Upper lobe of right lung (tissue), 1 donor: ENCODE results near the gene GTF3C1. TPM values are rescaled to one million over a fixed set of nuclear protein-coding genes. Genes with fewer than 3 reads are reported as not detected.
A peak's percentile ranks its signal among the peaks of the same experiment; 100 is the strongest.

ENCODE experiments used
- ATAC-seq: fragments of 200-7000 bp; cut with Tn5 transposase; one replicate; pipeline ENCODE4 v1.9.1; 2020; ENCODE audit warnings: mild to moderate bottlenecking, moderate library complexity
- DNase-seq: peaks from one replicate; pipeline ENCODE4 v3.0.0-alpha.2; 2020
- H3K27ac ChIP-seq: fragments of 200-600 bp; one replicate; pipeline ENCODE4 v1.8.0; 2022
- H3K27me3 ChIP-seq: fragments of 200-600 bp; one replicate; pipeline ENCODE4 v1.8.0; 2022; ENCODE audit warnings: mild to moderate bottlenecking
- H3K36me3 ChIP-seq: fragments of 200-600 bp; one replicate; pipeline ENCODE4 v1.8.0; 2022
- H3K4me1 ChIP-seq: fragments of 200-600 bp; one replicate; pipeline ENCODE4 v1.8.0; 2022
- H3K4me3 ChIP-seq: fragments of 200-600 bp; one replicate; pipeline ENCODE4 v1.8.0; 2022; ENCODE audit warnings: mild to moderate bottlenecking
- H3K9me3 ChIP-seq: fragments of 200-600 bp; one replicate; pipeline ENCODE4 v1.8.0; 2022
- intact Hi-C: fragments of 100-400 bp; cut with DNase I; formaldehyde crosslinking; loops from one replicate; pipeline ENCODE4 v1.11.0; 2022
- total RNA-seq: library from RNA; stranded (reverse); fragmentation: NEBNext Ultra II Directional; extraction: Animal tissue kit (Norgen Biotek cat#: 25700); gene quantifications from one replicate; pipeline ENCODE4 v1.2.1, GENCODE V29; 2021
- TF ChIP-seq, protein P1 (sequence below): fragments of 200-600 bp; IDR thresholded peaks from one replicate; pipeline ENCODE4 v1.8.0; 2022; ENCODE audit warnings: antibody characterized with exemption
- donor health status: DM: no; HTN: yes; CAD: no; lungs with severe emphysema.

GTF3C1 gene
- total RNA-seq, 1 donor from 2014 or later = 55.0 TPM

DNA sequence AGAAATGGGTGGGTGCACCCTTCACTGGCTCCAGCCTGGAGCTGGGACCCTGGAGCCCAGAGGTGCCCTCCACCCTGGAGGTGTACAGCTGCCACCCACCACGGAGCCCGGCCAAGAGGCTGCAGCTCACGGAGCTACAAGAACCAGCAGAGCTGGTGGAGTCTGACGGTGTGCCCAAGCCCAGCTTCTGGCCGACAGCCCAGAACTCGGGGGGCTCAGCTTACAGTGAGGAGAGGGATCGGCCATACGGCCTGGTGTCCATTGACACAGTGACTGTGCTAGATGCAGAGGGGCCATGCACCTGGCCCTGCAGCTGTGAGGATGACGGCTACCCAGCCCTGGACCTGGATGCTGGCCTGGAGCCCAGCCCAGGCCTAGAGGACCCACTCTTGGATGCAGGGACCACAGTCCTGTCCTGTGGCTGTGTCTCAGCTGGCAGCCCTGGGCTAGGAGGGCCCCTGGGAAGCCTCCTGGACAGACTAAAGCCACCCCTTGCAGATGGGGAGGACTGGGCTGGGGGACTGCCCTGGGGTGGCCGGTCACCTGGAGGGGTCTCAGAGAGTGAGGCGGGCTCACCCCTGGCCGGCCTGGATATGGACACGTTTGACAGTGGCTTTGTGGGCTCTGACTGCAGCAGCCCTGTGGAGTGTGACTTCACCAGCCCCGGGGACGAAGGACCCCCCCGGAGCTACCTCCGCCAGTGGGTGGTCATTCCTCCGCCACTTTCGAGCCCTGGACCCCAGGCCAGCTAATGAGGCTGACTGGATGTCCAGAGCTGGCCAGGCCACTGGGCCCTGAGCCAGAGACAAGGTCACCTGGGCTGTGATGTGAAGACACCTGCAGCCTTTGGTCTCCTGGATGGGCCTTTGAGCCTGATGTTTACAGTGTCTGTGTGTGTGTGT is 100.9 kb downstream of the GTF3C1 start:
- no peaks in the 10 kb centered on the region for H3K9me3 ChIP-seq
- intact Hi-C loops = no loop called here
- peak; percentile 4 for ATAC-seq
- no peak overlapping the region for H3K27ac ChIP-seq
- peaks cover 18% of the 10 kb centered on the region for H3K4me1 ChIP-seq
- TF ChIP-seq, protein P1, sequence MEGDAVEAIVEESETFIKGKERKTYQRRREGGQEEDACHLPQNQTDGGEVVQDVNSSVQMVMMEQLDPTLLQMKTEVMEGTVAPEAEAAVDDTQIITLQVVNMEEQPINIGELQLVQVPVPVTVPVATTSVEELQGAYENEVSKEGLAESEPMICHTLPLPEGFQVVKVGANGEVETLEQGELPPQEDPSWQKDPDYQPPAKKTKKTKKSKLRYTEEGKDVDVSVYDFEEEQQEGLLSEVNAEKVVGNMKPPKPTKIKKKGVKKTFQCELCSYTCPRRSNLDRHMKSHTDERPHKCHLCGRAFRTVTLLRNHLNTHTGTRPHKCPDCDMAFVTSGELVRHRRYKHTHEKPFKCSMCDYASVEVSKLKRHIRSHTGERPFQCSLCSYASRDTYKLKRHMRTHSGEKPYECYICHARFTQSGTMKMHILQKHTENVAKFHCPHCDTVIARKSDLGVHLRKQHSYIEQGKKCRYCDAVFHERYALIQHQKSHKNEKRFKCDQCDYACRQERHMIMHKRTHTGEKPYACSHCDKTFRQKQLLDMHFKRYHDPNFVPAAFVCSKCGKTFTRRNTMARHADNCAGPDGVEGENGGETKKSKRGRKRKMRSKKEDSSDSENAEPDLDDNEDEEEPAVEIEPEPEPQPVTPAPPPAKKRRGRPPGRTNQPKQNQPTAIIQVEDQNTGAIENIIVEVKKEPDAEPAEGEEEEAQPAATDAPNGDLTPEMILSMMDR = no peak
- H3K36me3 ChIP-seq = no peaks in the 10 kb centered on the region
- H3K27me3 ChIP-seq = peaks cover 20% of the 10 kb centered on the region
- DNase-seq = no peak
- H3K4me3 ChIP-seq = no peak overlapping the region

DNA sequence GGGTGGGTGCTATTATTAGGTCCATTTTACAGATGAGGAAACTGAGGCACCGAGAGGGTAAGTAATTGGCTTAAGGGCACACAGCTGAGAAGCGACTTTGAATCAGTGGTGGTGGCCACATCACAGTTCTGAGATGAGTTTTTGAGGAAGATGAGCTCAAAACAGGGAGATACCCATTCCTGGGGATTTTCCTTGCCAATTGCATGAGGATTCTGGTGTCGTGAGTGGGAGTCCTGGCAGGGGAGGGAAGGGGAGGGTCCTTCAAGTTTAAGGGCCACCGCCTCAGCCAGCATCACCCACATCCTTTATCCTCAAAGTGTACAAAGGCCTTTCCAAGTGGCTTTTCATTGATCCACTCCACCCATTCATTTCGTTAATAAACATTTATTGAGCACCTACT is 102.4 kb downstream of the GTF3C1 start:
- H3K36me3 ChIP-seq = no peaks in the 10 kb centered on the region
- H3K4me3 ChIP-seq = no peak overlapping the region
- intact Hi-C loops = no loop called here
- H3K27ac ChIP-seq = no peak overlapping the region
- no peak for ATAC-seq
- H3K27me3 ChIP-seq = peaks cover 20% of the 10 kb centered on the region
- no peaks in the 10 kb centered on the region for H3K9me3 ChIP-seq
- H3K4me1 ChIP-seq = peaks cover 18% of the 10 kb centered on the region
- no peak for DNase-seq
- TF ChIP-seq, protein P1 = no peak

DNA sequence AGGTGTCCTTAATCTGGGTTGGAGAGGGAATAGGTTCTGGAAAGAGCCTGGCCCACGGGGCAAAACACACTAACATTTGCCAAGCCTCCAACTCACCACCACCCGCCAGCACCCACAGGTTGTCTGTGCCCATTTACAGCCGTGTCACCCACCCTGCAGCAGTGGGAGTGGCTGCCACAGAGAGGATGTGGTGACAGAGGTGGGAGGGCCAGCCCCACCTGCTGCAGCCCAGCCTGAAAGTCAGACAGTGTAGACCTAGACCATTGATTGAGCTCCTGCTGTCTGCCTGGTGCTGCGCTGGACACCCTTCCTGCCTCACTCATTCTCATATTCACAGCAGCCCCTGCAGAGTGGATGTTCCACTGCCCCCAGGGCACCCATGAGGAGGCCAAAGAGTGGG is 103.0 kb downstream of the GTF3C1 start:
- Histone ChIP-seq H3K36me3 (no peaks in the 10 kb centered on the region), H3K9me3 (no peaks in the 10 kb centered on the region), H3K4me3 (no peak overlapping the region), H3K4me1 (peaks cover 18% of the 10 kb centered on the region), H3K27me3 (peaks cover 20% of the 10 kb centered on the region), H3K27ac (no peak overlapping the region)
- intact Hi-C loops = no loop called here
- DNase-seq (no peak), ATAC-seq (peak; percentile 47)
- TF ChIP-seq, protein P1 = no peak

DNA sequence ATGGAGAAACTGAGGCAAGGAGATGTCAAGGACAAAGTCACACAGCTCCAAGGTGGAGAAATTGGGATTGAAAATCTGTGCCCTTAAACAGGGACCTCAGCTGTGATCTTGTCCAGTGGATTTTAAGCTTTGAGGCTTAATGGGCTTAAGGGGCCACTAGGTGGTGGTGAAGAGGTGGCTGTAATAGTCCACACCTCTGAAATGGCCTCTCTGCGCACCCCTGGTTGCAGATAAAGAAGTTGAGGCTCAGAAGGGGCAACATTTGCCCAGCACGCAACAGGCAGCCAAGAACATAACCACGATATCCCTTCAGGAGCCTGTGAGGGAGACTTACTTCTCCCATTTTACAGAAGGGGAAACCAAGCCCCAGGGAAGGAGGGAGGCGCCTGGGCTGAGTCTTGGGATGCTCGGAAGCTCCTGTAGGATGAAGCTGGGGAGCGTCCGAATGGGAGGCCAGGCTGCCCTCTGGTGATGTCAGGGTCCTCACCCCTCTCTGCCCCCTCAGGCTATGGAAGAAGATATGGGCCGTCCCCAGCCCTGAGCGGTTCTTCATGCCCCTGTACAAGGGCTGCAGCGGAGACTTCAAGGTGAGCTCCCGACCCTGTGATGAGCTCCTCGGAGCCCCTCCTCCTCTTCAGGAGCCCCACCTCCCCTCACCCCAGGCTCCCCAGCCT is 104.1 kb downstream of the GTF3C1 start:
- H3K36me3 ChIP-seq = no peaks in the 10 kb centered on the region
- H3K9me3 ChIP-seq = no peaks in the 10 kb centered on the region
- H3K27ac ChIP-seq = no peak overlapping the region
- H3K4me3 ChIP-seq = no peak overlapping the region
- DNase-seq (peak; percentile 20), ATAC-seq (no peak)
- TF ChIP-seq, protein P1 = no peak
- intact Hi-C loops = no loop called here
- peaks cover 20% of the 10 kb centered on the region for H3K27me3 ChIP-seq
- peaks cover 13% of the 10 kb centered on the region for H3K4me1 ChIP-seq

DNA sequence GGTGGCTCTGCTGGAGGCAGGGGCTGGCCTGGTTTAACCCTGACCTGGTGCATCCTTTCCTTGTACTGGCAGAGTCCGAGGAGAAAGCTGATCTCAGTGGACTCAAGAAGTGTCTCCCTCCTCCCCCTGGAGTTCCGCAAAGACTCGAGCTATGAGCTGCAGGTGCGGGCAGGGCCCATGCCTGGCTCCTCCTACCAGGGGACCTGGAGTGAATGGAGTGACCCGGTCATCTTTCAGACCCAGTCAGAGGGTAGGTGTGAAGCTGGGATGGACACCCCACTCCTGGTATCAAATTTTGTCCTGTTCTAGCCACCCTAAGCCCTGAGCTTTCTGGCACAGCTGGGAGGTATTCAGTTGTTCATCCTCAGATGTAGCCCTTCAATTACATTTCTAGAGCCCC is 105.2 kb downstream of the GTF3C1 start:
- intact Hi-C loops = no loop called here
- Histone ChIP-seq H3K9me3 (no peaks in the 10 kb centered on the region), H3K27ac (no peak overlapping the region), H3K4me1 (peaks cover 1% of the 10 kb centered on the region), H3K27me3 (peaks cover 12% of the 10 kb centered on the region), H3K4me3 (no peak overlapping the region), H3K36me3 (no peaks in the 10 kb centered on the region)
- TF ChIP-seq, protein P1 = no peak
- ATAC-seq (no peak), DNase-seq (peak; percentile 38)
